Putamen (tissue), 1 donor: Measurements from ENCODE around the gene ZNF83.
"Not testable (repeated sequence)": the region's sequence is repeated elsewhere in the genome, so short reads cannot be mapped to it uniquely, and the experiment has no call there.

ENCODE experiments used
- DNase-seq: peaks from one replicate; pipeline ENCODE4 v3.0.0-alpha.2; 2016; ENCODE audit warnings: low spot score

The ZNF83 gene

DNA sequence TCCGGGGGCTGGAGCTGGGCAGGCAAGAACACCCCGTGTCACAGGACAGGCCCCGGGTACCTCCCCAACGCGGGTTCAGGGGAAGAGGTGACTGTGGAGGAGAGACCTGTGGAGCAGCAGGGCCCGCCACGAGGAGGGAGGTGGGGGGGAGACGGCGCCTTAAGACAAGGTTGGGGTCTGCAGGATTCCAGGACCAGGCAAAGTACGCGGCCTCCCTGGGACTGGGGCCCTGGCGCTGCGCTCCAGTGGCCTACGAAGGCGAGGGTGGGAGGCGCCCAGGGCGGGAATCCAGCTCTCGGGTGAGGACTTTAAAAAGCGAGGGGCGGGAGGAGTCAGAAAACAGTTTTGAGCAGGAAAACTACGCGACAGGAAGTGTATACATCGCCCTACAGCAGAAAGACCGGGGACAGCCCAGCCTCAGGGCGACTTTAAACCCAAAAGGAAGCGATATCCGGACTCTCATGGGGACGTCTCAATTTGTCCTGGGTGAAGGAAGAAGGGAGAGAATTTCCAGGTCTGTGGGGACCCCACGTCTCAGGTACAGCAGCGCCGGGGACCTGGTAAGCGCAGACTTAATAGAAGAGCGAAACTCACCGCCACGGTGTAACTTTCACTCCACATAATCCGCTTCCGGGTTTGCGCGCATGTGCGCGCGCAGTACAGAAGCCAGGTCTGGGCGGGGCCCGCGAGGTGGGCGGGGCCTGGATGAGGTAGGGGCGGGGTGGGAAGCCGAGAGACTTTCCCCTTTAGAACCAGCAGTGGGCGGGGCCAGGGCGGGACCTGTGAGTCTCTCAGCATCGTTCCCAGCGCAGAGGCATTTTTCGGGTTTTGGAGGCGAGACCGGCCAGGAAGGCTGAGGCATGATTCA is at the start of gene ZNF83:
Gene ZNF83, minus strand, starts transcription at position 638 of the 868 bp plus-strand sequence.
- DNase-seq = peak; percentile 90

GRCh38 chr19:52687684-52688083 is 49.5 kb upstream of the ZNF83 start:
- no peak for DNase-seq

GRCh38 chr19:52685811-52686210 is 47.7 kb upstream of the ZNF83 start:
- no peak for DNase-seq

GRCh38 chr19:52681216-52681615 is 43.1 kb upstream of the ZNF83 start:
- not testable (repeated sequence) for DNase-seq

GRCh38 chr19:52679598-52679997 is 41.4 kb upstream of the ZNF83 start:
- DNase-seq = no peak

DNA sequence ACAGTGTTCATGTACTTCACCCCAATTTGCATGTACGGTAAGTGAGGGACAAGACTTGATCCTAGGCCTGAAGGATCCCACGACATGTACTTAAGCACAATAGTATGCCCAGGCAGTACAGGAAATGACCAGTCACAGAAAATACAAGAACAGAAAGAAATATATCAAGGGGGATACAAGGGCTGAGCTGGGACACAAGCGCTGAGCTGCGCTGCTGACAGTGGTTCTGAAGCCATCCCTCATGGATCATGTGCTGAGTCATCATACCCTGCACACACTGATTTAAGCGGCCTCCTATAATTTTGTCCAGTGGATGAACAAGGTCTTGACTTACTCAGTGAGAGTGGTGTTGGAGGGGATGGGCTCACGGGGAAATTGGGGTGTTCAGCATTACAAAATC is 37.1 kb upstream of the ZNF83 start:
- DNase-seq = not testable (repeated sequence)

DNA sequence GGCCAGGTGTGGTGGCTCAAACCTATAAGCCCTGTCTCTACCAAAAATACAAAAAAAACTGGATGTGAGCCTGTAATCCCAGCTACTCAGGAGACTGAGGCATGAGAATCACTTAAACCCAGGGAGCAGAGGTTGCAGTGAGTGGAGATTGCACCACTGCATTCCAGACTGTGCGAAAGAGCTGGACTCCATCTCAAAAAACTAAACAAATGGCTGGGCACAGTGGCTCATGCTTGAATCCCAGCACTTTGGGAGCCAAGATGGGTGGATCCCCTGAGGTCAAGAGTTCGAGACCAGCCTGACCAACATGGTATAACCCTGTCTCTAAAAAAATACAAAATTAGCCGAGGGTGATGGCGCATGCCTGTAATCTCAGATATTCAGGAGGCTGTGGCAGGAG is 34.9 kb upstream of the ZNF83 start:
- no peak for DNase-seq

- DNase-seq = no peak
Measured at GRCh38 chr19:52670046-52670445, 31.9 kb upstream of the ZNF83 start.

GRCh38 chr19:52669586-52669985 is 31.4 kb upstream of the ZNF83 start:
- no peak for DNase-seq

DNA sequence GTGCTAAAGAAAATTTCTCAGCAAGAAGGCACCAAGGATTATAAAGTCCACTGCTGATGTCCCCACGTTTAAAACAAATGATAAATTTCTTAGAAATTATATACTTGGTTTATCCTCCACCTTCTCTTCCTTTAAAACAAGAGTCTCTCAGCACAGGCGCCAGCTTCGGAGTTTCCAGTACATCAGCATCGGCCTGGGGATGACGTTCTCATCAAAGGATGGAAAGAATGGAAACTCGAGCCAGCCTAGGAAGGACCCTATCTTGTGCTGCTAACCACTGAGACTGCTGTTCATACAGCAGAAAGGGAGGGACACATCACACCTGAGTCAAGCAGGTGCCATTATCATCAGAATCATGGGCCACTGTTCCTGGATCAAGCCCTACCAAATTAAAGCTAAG is 29.8 kb upstream of the ZNF83 start:
- DNase-seq = no peak

- DNase-seq = no peak
Measured at GRCh38 chr19:52666506-52666905, 28.4 kb upstream of the ZNF83 start.

DNA sequence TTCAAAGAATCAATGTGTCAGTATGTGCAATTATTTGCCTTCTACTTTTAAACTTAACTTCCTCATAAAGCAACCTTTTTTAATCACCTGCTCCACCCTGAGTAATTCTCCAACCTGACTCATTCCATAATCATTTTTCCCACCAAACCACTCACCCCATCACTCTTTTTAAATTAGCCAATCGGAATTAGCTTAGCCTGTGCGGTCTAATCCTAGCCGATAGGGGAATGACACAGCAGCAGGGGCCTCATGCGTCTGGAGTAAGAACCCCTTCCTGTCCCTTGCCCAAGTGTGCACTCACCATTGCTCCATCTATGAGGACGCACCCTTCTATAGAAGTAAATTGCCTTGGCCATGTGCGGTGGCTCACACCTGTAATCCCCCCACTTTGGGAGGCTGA is 27.4 kb upstream of the ZNF83 start:
- no peak for DNase-seq

DNA sequence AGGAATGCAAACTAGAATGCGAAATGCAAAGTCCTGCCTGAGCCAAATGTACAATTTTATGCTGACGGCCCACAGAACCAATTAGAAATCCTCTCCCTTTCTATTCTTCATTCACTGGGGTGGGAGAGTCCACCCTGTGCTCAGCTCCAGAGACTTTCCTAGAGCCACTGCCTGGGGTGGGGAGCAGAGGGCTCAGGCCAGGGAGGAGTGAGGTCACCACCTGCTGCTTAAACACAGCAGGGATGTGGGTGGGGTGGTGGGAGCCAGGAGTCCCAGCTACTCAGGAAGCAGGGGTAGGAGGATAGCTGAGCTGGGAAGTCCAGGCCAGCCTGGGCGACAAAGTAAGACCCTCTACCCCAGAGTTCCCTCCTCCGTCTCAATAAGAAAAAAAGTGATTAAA is 26.9 kb upstream of the ZNF83 start:
- no peak for DNase-seq

- no peak for DNase-seq
Measured at GRCh38 chr19:52664461-52664860, 26.3 kb upstream of the ZNF83 start.

GRCh38 chr19:52662631-52663030 is 24.5 kb upstream of the ZNF83 start:
- no peak for DNase-seq

- DNase-seq = no peak
Measured at GRCh38 chr19:52660981-52661380, 22.8 kb upstream of the ZNF83 start.

GRCh38 chr19:52659013-52659412 is 20.9 kb upstream of the ZNF83 start:
- no peak for DNase-seq

DNA sequence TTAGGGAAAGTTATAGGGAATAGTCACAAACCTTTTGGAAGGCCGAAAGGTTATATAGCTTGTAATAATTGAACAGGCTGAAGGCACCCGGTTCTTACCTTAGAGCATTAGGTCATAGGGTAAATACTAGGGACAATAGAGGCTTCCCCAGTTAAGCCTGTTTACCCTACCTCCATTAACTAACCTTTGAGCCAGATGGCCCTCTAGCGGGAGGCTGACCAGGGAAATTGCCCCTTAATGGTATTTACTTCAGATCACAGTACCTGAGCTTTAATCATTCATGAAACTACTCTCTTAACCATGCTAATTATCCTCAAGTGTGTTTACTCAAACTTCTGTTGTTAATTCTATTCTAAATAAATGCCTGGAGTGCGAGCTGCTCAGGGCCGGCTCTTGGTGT is 20.4 kb upstream of the ZNF83 start:
- DNase-seq = no peak

- DNase-seq = no peak
Measured at GRCh38 chr19:52653161-52653560, 15.0 kb upstream of the ZNF83 start.

GRCh38 chr19:52651956-52652355 is 13.8 kb upstream of the ZNF83 start:
- DNase-seq = no peak

DNA sequence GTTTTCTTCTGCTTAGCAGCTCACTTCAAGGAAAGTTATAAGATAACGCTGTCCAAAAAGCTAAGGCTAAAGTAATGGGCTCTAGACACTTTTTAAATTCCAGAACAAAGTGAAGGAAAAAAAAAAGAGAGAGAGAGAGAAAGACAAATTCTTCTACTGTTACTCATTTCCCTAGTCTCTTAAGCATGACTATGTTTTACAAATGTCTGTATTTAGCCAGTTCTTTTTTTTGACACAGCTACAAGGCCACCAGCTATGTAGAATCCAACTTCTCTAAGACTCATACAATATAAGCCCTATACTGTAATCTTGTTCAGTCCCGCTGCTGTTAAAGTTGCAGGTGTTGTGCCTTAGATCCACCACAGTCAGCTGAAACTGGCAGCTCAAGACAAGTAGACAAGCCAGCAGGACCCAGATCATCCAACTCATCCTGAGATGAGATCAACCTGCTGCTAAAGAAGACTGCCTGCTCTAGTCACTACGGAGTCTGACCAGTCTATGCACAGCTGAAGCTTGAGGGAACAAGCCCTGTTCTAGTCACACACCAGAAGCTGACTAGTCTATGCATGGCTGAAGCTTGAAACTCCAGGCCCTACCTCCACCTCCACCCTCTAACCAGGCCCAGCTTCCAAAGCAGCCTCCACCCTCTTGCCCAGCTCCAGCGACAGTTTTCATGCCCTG is 10.3 kb upstream of the ZNF83 start:
- no peak for DNase-seq

DNA sequence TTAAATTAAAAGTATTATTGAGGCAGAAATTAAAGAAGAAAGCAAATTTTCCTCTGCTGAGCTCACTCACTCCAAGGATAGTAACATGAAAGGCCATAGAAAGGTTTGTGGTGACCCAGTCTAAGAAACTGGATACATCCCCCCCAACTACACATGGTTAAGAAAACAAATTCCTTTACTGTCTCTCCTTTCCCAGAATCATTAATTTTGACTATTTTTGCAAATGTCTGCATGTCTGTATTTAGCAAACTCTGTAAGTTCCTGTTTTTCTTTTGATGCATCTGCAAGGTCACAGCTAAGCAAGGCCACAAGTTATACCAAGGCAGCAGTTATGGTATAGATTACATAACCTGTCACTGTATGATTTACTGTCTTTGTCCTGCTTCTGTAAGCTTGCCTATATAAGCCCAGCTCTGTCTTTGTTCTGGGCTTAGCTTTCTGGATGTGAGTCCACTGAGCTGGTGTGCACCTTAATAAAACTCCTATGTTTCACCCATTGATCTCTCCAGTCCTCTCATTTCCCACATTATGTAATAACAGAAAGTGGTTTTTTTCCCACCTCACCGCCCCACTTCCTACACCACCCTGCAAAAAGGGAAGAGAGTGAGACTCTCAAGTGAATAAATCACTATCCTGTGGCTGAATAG is 8.5 kb upstream of the ZNF83 start:
- DNase-seq = no peak

- no peak for DNase-seq
Measured at GRCh38 chr19:52640916-52641315, 2.8 kb upstream of the ZNF83 start.
